ENCODE measurements around the gene BTG4.

GRCh38 chr11:111510311-111510710, 1.9 kb downstream of the BTG4 start:
- no peak for TF ChIP-seq CTCF (IDR thresholded peaks at IDR 0.05; ENCODE audit: insufficient read depth, low read depth, low read length)
- TF ChIP-seq EZH2 (IDR thresholded peaks at IDR 0.05; ENCODE audit: insufficient read depth, low read length): no peak
